H54 (cell line): ENCODE data around the gene TMEM204.

ENCODE experiments used
- DNase-seq: peaks from one replicate; pipeline ENCODE4 v3.0.0; 2011; ENCODE audit warnings: low spot score, mixed read lengths; ENCODE audit not compliant: insufficient read length
- FAIRE-seq: peaks from 3 replicates; lab custom pipeline; 2011; peaks lifted over from hg19 to GRCh38; lab: Jason Lieb, UNC
- POLR2A ChIP-seq: IDR thresholded peaks from 2 replicates; pipeline ENCODE4 v1.6.1; 2011; ENCODE audit warnings: low read depth, mild to moderate bottlenecking, low read length

Gene TMEM204

GRCh38 chr16:1556254-1556653 lies 22.8 kb downstream of the TMEM204 start:
- no peak for DNase-seq
- FAIRE-seq = no peak
- TF ChIP-seq POLR2A = no peak

- FAIRE-seq = no peak
- DNase-seq = no peak
- TF ChIP-seq POLR2A = no peak
These were observed 23.6 kb downstream of the TMEM204 start for GRCh38 chr16:1557074-1557473.

- no peak for TF ChIP-seq POLR2A
- DNase-seq = no peak
- no peak for FAIRE-seq
These were observed 24.1 kb downstream of the TMEM204 start for GRCh38 chr16:1557576-1557975.

GRCh38 chr16:1559446-1559975 lies 26.0 kb downstream of the TMEM204 start:
- DNase-seq (no peak), FAIRE-seq (no peak)
- TF ChIP-seq POLR2A = no peak

- DNase-seq = no peak
- FAIRE-seq = no peak
- TF ChIP-seq POLR2A = no peak
These were observed 26.7 kb downstream of the TMEM204 start for GRCh38 chr16:1560153-1560552.

GRCh38 chr16:1560866-1561265 lies 27.4 kb downstream of the TMEM204 start:
- FAIRE-seq = no peak
- no peak for DNase-seq
- TF ChIP-seq POLR2A = no peak

- FAIRE-seq (no peak), DNase-seq (no peak)
- no peak for TF ChIP-seq POLR2A
These were observed 27.8 kb downstream of the TMEM204 start for GRCh38 chr16:1561266-1561665.

GRCh38 chr16:1561836-1562235 lies 28.4 kb downstream of the TMEM204 start:
- FAIRE-seq = no peak
- no peak for DNase-seq
- TF ChIP-seq POLR2A = no peak

- FAIRE-seq = no peak
- TF ChIP-seq POLR2A = no peak
These were observed 30.3 kb downstream of the TMEM204 start for GRCh38 chr16:1563786-1564185.

GRCh38 chr16:1564325-1564724 lies 30.9 kb downstream of the TMEM204 start:
- FAIRE-seq (no peak), DNase-seq (no peak)
- no peak for TF ChIP-seq POLR2A

More at GRCh38 chr16:1563786-1564185, 30.3 kb downstream of the TMEM204 start:
- DNase-seq = no peak

- FAIRE-seq = no peak
- TF ChIP-seq POLR2A = no peak
- DNase-seq = no peak
These were observed 31.8 kb downstream of the TMEM204 start for GRCh38 chr16:1565083-1565805.

- no peak for DNase-seq
- no peak for FAIRE-seq
- TF ChIP-seq POLR2A = no peak
These were observed 34.5 kb downstream of the TMEM204 start for GRCh38 chr16:1567988-1568387.

GRCh38 chr16:1571012-1571671 lies 37.7 kb downstream of the TMEM204 start:
- FAIRE-seq (no peak), DNase-seq (no peak)
- TF ChIP-seq POLR2A = no peak

- no peak for FAIRE-seq
- DNase-seq = peak; percentile 85
- no peak for TF ChIP-seq POLR2A
These were observed 39.2 kb downstream of the TMEM204 start for GRCh38 chr16:1572673-1573072.
